ENCODE results near the gene MARCHF5.

GRCh38 chr10:92244796-92245195 is 46.2 kb upstream of the MARCHF5 start:
- TF ChIP-seq POLR2A (IDR thresholded peaks at IDR 0.05) (no peak), CTCF (IDR thresholded peaks at IDR 0.05) (no peak)

Measured in lower leg skin (tissue), 3 donors.